M059J (cell line): ENCODE results near the gene VSTM4. TPM values are rescaled to one million over a fixed set of nuclear protein-coding genes. Genes with fewer than 3 reads are reported as not detected.

ENCODE experiments used
- DNase-seq: peaks from one replicate; pipeline ENCODE4 v3.0.0-alpha.2; 2012; ENCODE audit warnings: low read depth
- total RNA-seq: library from RNA; depleted of rRNA; stranded (reverse); fragments of >200 nt; shearing (Covaris generic); gene quantifications from 2 replicates; pipeline ENCODE4 v1.2.3, GENCODE V29; 2014

Gene VSTM4
- total RNA-seq, 1 experiment from 2014 or later: not detected

- DNase-seq: no peak
These were observed 23.7 kb downstream of the VSTM4 start for GRCh38 chr10:49091450-49092210.

DNA sequence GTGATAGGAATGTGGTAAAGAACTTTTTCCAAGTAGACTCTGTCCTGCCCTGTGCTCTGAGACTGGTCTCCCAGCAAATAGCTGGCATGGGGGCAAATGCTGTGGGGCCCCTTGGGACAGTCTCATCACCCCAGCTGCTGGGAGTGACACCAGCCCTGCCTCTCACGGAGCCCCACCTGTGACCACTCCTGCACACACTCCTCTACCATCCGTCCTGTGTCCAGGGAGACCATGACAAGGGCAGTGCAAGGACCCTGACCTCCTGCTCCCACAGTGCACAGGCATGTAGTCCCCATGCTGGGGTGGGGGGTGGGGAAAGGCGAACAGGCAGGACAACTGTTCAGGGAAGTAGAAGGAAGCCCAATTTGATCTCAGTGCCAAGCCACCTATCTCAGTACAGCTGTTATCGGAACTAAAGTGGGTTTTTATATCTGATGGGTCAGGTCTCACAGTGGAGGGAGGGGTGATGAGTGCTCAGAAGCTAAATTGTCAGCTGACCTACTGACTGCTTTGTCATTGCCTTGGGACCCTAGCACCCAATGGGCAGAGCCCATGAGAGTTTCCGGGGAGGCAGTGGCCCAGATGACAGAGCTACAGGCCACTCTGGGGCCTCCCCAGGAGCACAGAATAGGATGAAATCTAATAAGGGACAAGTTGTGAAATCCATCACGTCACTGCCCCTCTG lies 24.5 kb downstream of the VSTM4 start:
- DNase-seq: no peak

- no peak for DNase-seq
These were observed 25.1 kb downstream of the VSTM4 start for GRCh38 chr10:49090189-49090575.

DNA sequence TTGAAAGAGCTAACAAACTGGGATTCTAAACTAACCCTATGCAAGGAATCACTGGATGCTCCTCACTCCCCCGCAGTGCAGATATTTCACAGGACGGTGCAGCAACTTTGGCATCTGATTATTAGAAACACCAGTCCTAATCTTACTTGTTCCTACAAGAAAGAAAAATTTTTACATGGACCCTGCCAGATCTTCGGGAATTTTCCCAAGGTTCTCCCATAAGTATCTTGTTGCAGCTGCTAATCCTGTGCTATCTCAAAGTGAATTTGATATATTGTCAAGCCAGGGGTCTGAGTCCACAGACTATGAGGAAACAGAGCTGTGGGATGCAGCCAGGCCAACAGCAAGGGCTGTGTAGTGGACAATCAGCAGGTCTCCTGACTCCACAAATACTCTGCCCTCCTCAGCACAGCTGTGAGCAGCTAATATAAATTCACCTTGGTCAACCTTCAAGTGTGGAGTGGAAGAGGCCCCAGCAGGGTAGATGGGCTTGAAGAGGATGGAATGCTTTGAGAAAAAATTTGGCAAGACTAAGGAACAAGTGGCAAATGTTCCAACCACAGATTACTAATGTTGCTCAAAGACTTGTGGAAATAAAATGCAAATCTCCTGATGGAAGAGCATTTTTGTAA lies 25.6 kb downstream of the VSTM4 start:
- no peak for DNase-seq

GRCh38 chr10:49089152-49089551 lies 26.2 kb downstream of the VSTM4 start:
- DNase-seq: no peak

DNA sequence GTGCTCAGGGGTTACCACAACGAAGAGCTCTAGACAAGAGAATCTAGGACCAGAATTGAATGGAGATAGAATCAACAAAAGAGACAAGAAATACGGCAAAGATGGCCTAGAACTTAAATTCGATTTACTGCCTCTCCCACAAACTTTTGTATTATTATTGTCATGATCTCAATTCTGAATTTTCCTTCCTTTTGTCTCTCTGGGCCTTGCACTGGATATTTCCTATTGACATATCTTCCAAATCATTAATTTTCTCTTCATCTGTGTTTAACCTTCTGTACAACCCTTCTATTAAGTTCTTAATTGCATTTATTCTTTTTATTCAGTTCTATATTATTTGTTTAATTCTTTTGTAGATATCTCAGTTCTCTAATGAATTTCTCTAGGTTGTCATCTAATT lies 28.4 kb downstream of the VSTM4 start:
- no peak for DNase-seq

DNA sequence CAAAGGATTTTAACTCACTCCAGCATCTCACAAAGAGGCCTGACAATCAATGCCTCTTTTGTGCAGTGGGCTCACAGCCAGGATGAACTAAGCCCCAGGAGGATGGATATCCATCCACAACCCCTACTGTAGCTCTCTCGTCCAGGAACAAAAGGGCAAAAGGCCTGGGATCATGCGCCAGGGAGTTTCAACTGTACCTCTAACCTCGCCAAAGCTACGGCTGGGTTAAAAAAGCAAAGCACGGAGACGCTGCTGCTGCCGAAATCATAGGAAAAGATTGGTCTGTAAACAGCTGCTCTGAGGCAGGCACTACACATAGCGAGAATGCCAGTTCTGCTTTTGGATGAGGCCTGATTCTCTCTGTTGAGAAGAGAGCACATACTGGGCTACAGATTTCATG lies 32.1 kb downstream of the VSTM4 start:
- no peak for DNase-seq

- DNase-seq: no peak
These were observed 32.6 kb downstream of the VSTM4 start for GRCh38 chr10:49082766-49083165.

- DNase-seq: no peak
These were observed 33.6 kb downstream of the VSTM4 start for GRCh38 chr10:49081547-49082275.

DNA sequence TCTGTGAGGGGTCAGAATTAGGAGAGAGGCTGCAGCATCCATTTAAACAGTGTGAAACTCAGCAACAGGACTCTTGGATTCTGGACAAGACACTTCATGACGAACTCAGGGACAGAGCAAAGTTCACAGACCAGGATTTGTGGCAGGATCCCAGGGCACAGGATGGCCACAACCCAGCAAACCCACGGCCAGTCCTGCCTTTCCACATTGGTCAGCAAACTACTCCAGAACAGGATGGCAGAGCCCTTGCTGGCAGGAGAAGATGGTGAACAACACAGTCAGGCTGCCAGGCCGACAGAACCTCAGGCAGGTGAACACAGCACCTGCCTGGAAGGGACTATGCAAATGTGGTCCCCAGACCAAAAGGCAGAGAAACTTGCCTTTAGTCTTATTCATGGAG lies 34.4 kb downstream of the VSTM4 start:
- DNase-seq: no peak

- no peak for DNase-seq
These were observed 35.3 kb downstream of the VSTM4 start for GRCh38 chr10:49080071-49080470.

- no peak for DNase-seq
These were observed 35.8 kb downstream of the VSTM4 start for GRCh38 chr10:49079499-49079898.

GRCh38 chr10:49079072-49079471 lies 36.2 kb downstream of the VSTM4 start:
- no peak for DNase-seq

GRCh38 chr10:49078433-49078832 lies 36.9 kb downstream of the VSTM4 start:
- no peak for DNase-seq

DNA sequence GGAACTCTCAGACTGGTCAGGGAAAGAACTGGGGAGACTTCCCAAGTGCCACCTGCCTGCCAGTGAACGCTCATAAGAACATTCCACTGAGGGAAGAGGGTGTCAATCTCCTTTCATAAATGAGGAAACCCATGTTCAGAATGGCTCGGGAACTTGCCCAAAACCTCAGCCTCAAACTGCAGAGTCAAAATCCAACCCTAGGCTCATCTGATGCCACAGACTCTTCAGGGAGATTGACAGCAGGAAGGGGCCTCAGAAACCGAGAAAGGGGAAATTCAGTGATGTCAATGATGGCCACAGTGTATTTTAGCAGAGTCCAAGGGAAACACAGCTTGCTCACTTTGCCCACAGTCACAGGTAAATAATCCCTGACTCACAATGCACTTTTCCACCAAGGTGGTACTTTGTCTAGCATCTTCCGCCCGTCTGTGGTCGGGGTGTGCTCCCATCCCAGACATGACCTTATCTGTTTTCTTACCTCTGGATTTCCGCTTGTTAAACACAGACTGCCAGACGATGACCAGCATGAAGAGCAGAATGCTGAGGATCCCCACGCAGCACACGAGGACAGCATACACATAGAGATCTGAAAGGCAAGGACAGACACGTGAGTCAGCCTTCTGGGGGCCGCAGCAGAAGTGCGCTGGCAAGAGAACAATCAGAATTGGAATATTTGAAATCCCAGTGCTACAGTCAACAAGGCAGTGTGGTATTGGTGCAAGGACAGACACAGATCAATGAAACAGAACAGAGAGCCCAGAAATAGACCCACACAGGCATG lies 38.4 kb downstream of the VSTM4 start:
- no peak for DNase-seq

DNA sequence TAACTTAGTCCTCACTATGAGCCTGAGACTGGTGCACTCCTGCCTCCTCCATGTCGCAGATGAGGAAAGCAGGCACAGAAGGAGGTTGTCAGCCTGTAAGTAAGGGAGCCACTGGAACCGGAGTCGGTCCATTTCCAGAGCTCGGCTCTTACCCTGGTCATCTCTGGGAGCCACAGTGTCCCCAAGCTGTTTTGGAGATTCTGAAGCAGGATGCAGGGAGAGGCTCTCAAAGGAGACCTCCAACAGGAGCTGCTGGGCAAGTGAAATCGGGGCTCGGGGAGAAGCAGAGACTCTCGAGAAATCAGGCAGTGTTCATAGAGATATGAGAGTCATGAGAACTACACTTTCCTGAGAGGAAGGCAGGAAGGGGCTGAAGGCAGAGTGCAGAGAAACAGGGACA lies 39.0 kb downstream of the VSTM4 start:
- no peak for DNase-seq

GRCh38 chr10:49075743-49076142 lies 39.6 kb downstream of the VSTM4 start:
- DNase-seq: no peak

GRCh38 chr10:49074836-49075682 lies 40.3 kb downstream of the VSTM4 start:
- no peak for DNase-seq

GRCh38 chr10:49072166-49072885 lies 43.0 kb downstream of the VSTM4 start:
- DNase-seq: no peak
